Left ventricle myocardium superior (tissue), 1 donor: ENCODE measurements around the gene EIF4EBP2. TPM values are rescaled to one million over a fixed set of nuclear protein-coding genes. Genes with fewer than 3 reads are reported as not detected.

Experiments used
- ATAC-seq: fragments of 200-7000 bp; cut with Tn5 transposase; one replicate; pipeline ENCODE4 v1.9.1; 2020; ENCODE audit warnings: mild to moderate bottlenecking, moderate library complexity
- DNase-seq: peaks from one replicate; pipeline ENCODE4 v3.0.0-alpha.2; 2020
- intact Hi-C: fragments of 100-400 bp; cut with micrococcal nuclease; formaldehyde crosslinking; loops from one replicate; pipeline ENCODE4 v1.11.0; 2022
- total RNA-seq: library from RNA; stranded (reverse); fragmentation: NEBNext Ultra II Directional; extraction: Animal tissue kit (Norgen Biotek cat#: 25700); gene quantifications from one replicate; pipeline ENCODE4 v1.2.1, GENCODE V29; 2021
- donor health status: DM: no; HTN: yes; CAD: no; lungs with severe emphysema.

EIF4EBP2 gene
- total RNA-seq, 1 donor from 2014 or later, result 88.4 TPM

DNA sequence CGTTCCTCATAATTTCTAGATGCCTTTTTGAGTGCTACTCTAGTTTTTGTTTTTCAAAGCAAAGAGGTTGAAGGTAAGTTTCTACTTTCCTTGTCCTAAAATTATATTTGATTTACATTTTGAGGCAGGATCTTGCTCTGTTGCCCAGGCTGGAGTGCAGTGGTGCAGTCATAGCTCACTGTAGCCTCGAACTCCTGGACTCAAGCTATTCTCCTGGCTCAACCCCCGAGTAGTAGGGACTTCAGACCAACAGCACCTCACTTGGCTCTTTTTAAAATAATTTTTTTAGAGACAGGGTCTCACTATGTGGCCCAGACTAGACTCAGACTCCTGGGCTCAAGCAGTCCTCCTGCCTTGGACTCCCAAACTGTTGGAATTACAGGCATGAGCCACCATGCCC, 14.8 kb downstream of the EIF4EBP2 start:
- intact Hi-C loops, result no loop called here
- ATAC-seq (no peak), DNase-seq (no peak)

GRCh38 chr10:70424320-70424719, 20.4 kb downstream of the EIF4EBP2 start:
- intact Hi-C loops, result no loop called here
- ATAC-seq, result no peak
- no peak for DNase-seq

DNA sequence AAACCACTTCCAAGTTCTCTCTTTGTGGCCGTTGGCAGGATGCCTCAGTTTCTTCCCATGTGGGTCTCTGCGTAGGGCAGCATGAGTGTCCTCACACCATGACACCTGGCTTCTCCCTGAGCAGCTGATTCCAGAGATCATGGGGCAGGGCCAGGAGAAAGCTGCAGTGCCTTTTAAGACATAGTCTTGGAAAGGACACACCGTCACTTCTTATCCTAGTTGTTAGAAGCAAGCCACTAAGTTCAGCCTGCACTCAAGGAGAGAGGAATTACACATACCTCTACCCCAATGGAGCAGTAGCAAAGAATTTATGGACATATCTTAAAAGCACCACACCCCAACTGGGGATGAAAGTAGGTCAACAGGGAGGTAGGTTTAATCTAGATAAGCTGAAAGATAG, 21.2 kb downstream of the EIF4EBP2 start:
- ATAC-seq, result peak; percentile 7
- DNase-seq, result no peak
- intact Hi-C loops, result no loop called here

- ATAC-seq (no peak), DNase-seq (no peak)
- intact Hi-C loops, result no loop called here
Measured at GRCh38 chr10:70426823-70427222, 22.9 kb downstream of the EIF4EBP2 start.

GRCh38 chr10:70430493-70431445, 26.8 kb downstream of the EIF4EBP2 start:
- ATAC-seq, result peak; percentile 87
- intact Hi-C loops, result no loop called here
- peak; percentile 63 for DNase-seq

- DNase-seq (peak; percentile 57), ATAC-seq (peak; percentile 45)
- intact Hi-C loops, result no loop called here
Measured at GRCh38 chr10:70432101-70432500, 28.2 kb downstream of the EIF4EBP2 start.

DNA sequence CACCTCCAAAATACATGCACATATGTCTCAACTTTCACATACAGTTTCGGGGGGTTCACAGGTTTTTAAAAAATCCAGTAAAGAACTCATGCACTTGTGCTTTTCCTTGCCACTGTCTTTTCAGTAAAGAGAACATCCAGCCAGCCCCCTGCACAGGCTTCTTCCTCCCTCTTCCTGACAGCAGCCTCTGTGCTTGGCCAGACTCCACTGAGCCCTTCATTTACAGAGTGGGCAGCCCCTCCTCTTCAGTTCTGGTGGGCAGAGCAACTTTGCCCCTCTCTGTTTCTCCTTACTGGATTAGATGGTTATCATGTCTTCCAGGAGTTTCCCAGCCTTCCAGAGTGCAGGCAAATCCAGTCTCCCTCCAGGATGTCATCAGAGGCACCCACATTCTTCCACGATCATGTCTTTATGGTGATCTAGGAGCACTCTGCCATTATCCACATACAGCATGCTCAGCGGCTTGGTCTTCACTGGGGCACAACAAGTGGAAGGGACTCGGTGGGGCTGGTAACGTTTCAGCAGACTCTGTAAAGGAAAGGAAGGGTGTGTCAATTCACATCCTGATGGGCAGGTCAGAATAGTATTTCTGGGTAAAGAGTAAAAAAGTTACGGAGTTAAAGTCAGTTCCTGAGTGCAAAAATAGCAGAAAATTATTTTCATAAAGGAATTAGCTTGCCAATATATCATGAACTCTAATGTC, 28.8 kb downstream of the EIF4EBP2 start:
- ATAC-seq, result no peak
- DNase-seq, result no peak
- intact Hi-C loops, result no loop called here

- peak; percentile 20 for ATAC-seq
- DNase-seq, result no peak
- intact Hi-C loops, result no loop called here
Measured at GRCh38 chr10:70433581-70434280, 29.8 kb downstream of the EIF4EBP2 start.

GRCh38 chr10:70435241-70436085, 31.5 kb downstream of the EIF4EBP2 start:
- ATAC-seq (no peak), DNase-seq (no peak)
- intact Hi-C loops, result no loop called here

DNA sequence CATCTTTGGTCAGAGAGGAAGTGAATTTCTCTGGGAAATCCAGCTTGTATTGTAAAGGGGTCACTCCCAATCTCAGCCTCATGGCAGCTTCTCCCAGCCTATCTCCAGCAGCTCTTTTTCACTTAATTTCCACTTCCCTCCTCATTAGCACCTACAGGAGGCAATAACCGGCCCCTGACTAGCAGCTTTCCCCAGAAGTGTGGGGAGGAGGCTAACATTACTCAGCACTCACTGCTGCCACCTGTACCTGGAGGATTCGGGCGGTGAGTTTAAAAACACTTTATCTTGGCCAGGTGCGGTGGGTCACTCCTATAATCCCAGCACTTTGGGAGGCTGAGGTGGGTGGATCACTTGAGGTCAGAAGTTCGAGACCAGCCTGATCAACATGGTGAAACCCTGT, 33.8 kb downstream of the EIF4EBP2 start:
- intact Hi-C loops, result no loop called here
- ATAC-seq (no peak), DNase-seq (no peak)

DNA sequence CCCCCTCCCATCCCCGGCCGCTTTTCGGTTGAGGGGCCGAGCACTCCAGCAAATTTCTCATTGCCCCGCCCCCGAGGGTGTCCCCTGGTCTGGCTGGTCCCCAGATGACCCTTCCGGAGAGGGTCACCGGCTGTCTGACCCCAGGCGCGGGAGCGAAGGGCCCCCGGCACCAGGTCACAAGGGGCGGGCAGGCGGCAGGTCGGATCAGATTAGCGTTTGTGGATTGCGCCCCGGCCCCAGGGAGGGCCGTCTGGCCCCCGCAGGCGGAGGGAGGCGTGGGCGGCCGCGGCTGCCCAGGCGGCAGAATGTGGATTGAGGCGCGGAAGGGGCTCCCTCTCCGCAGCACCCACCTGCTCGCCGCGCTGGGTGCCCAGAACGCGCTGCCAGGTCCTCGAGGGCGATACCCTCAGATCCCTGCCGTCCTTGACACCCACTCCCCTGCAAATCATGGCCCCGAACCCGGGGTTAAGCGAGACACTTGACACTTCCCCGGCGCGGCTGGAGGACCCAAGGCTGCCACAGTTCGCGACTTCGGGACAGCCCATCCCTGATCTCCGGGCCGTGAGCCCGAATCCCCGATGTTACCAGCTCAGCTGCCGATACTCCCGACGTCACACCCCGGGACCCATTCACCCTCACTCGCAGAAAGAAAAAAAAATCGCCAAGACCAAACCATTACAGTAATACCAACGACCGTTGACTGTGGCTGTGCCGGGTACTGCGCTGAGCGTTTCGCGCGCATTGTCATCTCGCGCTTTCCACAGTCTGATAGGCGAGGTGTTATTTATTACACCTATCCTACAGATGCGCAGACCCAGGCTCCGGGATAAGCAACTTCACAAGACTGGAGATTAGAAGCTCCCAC, 36.6 kb downstream of the EIF4EBP2 start:
- peak; percentile 12 for ATAC-seq
- intact Hi-C loops, result no loop called here
- DNase-seq, result no peak

- peak; percentile 25 for ATAC-seq
- intact Hi-C loops, result no loop called here
- DNase-seq, result no peak
Measured at GRCh38 chr10:70441161-70441894, 37.4 kb downstream of the EIF4EBP2 start, which contains the start of gene NODAL. TSS of gene NODAL (minus strand) at chr10:70441681. CDS start at chr10:70441667, 14 bp downstream.

- intact Hi-C loops, result no loop called here
- ATAC-seq (no peak), DNase-seq (no peak)
Measured at GRCh38 chr10:70441895-70442309, 38.0 kb downstream of the EIF4EBP2 start.

DNA sequence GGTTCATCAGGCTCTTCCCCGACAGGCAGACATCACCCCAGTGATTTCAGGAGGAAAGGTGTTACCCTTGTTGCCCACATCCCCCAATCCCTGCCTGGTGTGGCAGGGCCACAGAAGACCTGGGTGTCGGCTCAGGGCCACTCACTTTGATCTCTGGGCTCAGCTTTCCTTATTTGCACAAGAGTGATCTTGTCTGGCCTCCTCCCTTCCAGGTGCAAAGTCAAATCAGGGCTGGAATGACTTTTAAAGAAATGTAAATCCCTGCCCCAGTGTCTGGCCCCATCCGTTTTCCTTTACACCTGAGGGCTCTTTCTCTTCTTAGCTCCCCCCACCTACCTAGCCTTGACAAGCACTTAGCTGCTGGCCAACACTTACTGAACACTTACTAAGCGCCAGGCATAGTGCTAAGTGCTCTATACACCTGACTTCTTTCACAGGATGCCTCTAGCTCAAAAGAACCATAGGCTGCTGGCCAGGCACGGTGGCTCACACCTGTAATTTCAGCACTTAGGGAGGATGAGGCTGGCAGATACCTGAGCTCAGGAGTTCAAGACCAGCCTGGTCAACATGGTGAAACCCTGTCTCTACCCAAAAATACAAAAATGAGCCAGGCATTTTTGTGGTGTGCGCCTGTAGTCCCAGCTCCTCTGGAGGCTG, 38.5 kb downstream of the EIF4EBP2 start:
- ATAC-seq (no peak), DNase-seq (no peak)
- intact Hi-C loops, result no loop called here

GRCh38 chr10:70444744-70445143, 40.8 kb downstream of the EIF4EBP2 start:
- ATAC-seq, result no peak

DNA sequence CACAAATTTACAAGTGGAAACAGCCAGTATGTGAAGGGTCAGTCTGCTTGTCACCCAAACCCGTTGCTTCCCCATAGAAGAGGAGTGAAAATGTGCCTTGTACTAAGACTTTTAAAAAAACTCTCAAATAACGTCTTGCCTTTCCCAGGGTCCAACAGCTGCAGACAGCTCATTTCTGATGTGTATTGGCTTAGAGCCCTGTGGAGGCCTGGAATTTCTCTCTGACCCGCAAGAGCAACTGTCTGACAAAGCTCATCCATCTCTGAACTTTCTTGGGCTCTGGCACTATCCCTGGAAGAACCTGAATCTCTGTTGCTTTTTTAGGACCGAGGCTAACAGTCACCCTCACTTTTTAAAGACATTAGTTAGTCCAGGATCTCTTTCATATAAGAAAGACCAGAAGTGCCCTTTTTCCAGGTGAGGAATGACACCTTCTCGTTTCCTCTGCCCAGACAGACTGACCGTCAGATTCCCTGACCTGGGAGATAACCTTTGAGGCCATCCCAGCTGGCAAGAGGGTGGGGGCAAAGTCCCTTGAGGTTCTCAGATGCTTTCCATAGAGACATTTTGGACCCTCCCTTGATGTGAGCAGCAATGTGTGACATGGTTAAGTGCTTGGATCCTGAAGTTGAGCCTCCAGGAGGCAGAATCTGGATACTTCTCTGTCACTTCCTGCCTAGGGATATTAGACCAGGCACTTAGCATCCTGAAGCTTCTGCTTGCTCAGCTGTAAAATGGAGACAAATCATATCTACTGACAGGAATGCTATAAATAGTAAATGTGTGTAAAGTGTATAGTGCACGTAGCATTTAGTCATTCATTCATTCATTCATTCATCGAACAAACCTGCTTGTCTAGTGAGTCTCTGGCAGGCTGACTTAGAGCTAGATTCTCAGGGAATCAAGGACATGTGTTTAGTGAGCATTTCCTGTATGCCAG, 42.0 kb downstream of the EIF4EBP2 start:
- intact Hi-C loops, result no loop called here
- ATAC-seq (peak; percentile 46), DNase-seq (no peak)

More at GRCh38 chr10:70444744-70445143, 40.8 kb downstream of the EIF4EBP2 start:
- no peak for DNase-seq
- intact Hi-C loops, result no loop called here
